Effector memory CD4-positive, alpha-beta T cell (primary cell): Measurements from ENCODE around the gene PTGDS.
A peak's percentile ranks its signal among the peaks of the same experiment; 100 is the strongest.

ENCODE experiments used
- DNase-seq, 3 donors: peaks; one replicate each; pipeline ENCODE4 v3.0.0-alpha.2; 2020
- H3K27ac ChIP-seq: 2 replicates; pipeline ENCODE4 v1.7.0; 2013; ENCODE audit warnings: mild to moderate bottlenecking, low read length, moderate library complexity; ENCODE audit not compliant: insufficient read depth, poor library complexity, severe bottlenecking
- H3K27me3 ChIP-seq: replicated peaks from 2 replicates; pipeline ENCODE4 v1.7.0; 2013; ENCODE audit warnings: mild to moderate bottlenecking, low read length; ENCODE audit not compliant: insufficient read depth, control insufficient read depth, poor library complexity, severe bottlenecking
- H3K36me3 ChIP-seq: 2 replicates; pipeline ENCODE4 v1.7.0; 2013; ENCODE audit warnings: mild to moderate bottlenecking, low read length, moderate library complexity; ENCODE audit not compliant: control insufficient read depth, insufficient read depth
- H3K4me1 ChIP-seq: 2 replicates; pipeline ENCODE4 v1.7.0; 2013; ENCODE audit warnings: low read length, mild to moderate bottlenecking; ENCODE audit not compliant: control insufficient read depth, insufficient read depth, poor library complexity, severe bottlenecking
- H3K4me3 ChIP-seq: 2 replicates; pipeline ENCODE4 v1.7.0; 2013; ENCODE audit warnings: low read length, low read depth, mild to moderate bottlenecking; ENCODE audit not compliant: insufficient read depth, poor library complexity, severe bottlenecking
- H3K9me3 ChIP-seq: 2 replicates; pipeline ENCODE4 v1.7.0; 2013; ENCODE audit warnings: mild to moderate bottlenecking, low read length, moderate library complexity; ENCODE audit not compliant: control insufficient read depth

PTGDS gene

DNA sequence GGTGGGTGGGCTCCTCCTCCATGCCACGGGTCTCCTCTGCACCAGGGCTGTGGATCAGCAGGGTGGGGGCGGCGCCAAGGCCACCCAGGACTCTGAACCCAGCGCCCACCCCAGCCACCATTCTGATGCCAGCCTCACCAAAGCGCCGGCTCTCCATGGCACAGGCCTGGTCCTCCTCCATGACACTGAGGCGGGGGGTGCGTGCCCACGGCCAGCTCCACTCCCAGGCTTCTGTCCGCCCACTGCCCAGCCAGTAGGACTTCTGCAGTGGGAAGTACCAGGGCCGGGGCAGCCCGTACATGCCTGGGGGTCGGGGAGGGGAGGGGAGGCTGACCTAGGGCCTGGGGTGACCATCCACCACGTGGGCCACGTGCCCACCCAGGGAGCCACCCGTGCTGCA, 39.1 kb downstream of the PTGDS start:
- H3K27ac ChIP-seq = no peak overlapping the region
- H3K4me3 ChIP-seq = no peak overlapping the region
- no peaks in the 10 kb centered on the region for H3K27me3 ChIP-seq
- peaks cover 56% of the 10 kb centered on the region for H3K36me3 ChIP-seq
- H3K4me1 ChIP-seq = no peaks in the 10 kb centered on the region
- no peak for DNase-seq
- no peaks in the 10 kb centered on the region for H3K9me3 ChIP-seq

DNA sequence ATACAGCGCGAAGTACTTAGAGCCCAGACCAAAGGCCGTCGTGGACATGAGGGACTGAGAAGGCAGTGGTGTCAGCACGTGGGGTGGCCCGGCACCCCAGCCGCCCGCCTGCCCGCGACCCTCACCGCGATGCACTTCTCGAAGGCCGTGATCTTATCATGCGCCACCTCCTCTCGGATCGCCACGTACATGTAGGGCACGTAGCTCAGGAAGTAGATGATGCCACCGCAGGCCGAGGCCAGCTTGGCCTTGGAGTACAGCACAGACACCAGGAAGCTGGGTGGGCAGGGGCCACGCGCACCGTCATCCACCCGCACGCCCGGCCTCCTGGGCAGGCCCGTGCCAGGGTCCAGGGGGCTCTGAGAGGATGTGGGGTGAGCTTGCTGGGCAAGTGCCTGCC, 39.8 kb downstream of the PTGDS start:
- Histone ChIP-seq H3K4me1 (no peaks in the 10 kb centered on the region), H3K36me3 (peaks cover 52% of the 10 kb centered on the region), H3K4me3 (no peak overlapping the region), H3K9me3 (no peaks in the 10 kb centered on the region), H3K27me3 (no peaks in the 10 kb centered on the region), H3K27ac (no peak overlapping the region)
- no peak for DNase-seq

DNA sequence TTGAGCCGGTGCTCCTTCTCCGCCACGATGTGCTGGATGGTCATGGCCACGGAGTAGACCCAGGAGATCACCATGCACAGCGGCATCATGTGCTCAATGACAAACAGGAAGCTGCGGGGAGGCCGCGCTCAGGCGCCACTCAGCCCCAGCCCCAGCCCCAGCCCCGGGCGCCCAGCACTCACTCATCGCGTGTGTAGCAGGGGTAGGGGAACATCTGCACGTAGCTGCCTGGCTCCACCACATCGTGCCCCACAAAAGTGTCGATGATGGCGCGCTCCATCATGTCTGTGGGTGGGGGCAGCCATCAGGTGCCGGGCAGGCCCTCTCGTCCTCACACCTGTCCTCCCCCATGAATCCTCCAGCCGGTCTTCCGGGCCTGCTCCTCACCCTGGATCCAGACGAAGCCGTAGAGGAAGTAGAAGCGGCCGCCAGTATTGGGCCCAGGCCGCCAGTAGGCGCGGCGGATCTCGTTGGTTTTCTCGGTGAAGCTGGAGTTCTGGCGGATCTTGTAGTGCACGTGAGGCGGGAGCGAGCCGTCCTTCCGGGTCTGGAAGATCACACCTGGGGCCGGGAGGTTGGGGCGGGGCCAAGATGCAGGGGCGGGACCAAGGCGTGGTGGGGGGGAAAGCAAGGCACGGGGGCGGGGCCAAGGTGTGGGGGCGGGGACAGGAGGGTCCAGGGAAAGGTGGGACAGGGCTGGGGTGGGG, 40.6 kb downstream of the PTGDS start:
- H3K36me3 ChIP-seq = peaks cover 44% of the 10 kb centered on the region
- no peak overlapping the region for H3K4me3 ChIP-seq
- H3K27ac ChIP-seq = no peak overlapping the region
- DNase-seq = no peak
- H3K4me1 ChIP-seq = no peaks in the 10 kb centered on the region
- H3K9me3 ChIP-seq = no peaks in the 10 kb centered on the region
- no peaks in the 10 kb centered on the region for H3K27me3 ChIP-seq

DNA sequence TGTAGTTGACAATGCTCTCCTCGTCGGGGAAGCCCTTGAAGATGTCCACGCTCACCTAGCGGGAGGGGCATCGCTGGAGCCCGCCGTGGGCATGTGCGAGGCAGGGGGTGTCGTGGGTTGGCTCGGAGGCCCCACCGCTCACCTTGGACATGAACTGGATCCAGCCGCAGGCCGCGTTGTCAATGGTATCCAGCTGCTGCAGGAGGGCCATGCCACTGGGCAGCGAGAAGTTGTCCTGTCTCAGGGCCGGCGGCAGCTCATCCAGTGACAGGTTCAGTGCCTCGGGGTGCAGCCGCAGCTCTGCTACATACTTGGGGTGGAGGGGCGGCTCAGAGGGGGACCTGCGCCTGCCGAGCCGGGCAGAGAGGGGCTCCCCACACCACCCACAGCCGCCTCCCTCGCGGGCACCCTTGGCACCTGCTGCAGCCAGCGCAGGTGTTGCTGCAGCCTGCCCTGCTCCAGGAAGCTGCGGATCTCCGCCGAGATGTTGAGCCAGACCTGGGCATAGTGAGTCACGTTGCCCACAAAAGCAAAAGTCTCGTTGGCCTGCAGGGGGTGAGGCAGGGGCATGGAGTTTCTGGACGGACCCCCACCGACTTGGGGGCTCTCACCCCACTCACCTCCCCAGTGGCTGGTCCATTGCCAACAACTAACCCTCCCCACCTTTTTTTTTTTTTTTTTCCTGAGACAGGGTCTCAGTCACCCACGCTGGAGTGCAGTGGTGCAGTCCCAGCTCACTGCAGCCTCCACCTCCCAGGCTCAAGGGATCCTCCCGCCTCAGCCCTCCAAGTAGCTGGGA, 41.7 kb downstream of the PTGDS start:
- H3K4me3 ChIP-seq = no peak overlapping the region
- H3K27ac ChIP-seq = no peak overlapping the region
- no peak for DNase-seq
- H3K27me3 ChIP-seq = no peaks in the 10 kb centered on the region
- peaks cover 36% of the 10 kb centered on the region for H3K36me3 ChIP-seq
- H3K9me3 ChIP-seq = no peaks in the 10 kb centered on the region
- no peaks in the 10 kb centered on the region for H3K4me1 ChIP-seq

DNA sequence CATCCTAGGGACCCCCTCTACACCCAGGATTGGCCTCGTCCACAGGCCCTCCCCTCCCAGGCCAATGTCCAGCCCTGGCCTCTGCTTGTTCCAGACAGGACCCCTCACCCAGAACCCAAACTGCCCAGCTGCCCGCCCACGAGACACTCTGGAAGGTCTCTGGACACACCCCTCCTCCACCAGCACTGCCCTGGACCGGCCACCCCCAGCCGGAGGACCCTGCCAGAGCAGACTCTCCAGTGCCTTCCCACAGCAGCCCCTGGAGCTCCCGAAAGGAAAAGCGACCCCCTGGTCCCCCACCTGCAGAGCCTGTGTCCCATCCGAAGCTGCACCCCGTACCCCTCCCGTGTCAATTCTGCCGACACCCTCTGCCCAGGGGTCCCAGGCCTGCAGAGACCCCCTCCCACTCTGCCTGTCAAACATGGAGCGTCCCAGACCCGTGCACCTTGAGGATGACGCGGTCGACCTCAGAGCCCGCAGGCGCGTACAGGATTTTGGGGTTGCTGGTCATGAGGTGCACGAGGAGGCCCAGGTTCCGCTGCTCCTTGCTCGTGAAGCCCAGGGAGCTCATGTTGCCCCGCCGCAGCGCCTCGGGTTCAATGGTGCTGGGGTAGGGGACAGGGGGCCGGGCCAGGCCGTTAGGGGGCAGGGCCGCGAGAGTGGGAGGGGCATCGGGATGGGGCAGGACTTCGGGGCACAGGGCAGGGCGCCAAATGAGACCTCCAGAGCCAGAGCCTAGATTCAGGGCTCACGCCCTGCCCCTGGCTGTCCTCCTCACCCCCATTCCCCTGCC, 42.8 kb downstream of the PTGDS start:
- no peaks in the 10 kb centered on the region for H3K9me3 ChIP-seq
- H3K4me3 ChIP-seq = no peak overlapping the region
- peaks cover 3% of the 10 kb centered on the region for H3K4me1 ChIP-seq
- DNase-seq = no peak
- no peaks in the 10 kb centered on the region for H3K27me3 ChIP-seq
- H3K36me3 ChIP-seq = peaks cover 25% of the 10 kb centered on the region
- H3K27ac ChIP-seq = no peak overlapping the region

DNA sequence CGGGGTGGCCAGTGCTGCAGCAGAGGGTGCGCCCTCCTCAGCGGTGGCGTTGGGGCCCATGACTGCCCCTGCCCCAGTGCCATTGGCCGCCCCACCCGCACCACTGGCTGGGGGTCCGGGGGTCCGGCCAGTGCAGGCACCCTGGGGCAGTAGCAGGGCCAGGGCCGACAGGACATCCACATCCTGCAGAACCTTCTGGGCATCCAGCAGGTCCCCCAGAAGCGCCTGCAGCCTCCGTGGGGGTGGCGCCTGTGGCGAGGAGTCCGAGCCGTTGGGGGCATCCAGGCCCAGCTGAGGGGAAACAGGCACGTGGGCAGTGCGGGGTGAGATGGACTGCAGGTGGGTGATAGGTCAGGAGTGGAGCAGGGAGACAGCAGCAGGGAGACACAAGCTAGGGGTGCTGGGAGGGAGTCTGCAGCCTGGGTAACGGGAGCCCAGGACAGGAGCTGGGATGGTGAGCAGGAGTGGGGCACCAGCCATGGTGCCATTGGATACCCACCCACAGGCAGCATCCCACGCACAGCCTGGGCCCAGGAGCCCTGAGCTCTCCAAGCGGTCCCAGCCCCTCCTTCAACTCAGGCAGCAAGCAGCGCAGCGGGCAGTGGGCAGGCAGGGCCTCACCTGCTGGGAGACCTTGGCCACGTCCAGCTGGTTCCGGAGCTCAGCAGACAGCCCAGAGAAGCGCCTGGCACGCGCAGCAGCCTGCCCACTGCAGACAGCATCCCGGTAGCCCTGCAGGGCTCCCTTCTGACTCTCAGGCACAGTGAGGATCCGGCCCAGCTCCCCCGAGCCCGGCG, 43.7 kb downstream of the PTGDS start:
- Histone ChIP-seq H3K36me3 (peaks cover 19% of the 10 kb centered on the region), H3K27ac (no peak overlapping the region), H3K4me1 (peaks cover 6% of the 10 kb centered on the region), H3K27me3 (no peaks in the 10 kb centered on the region), H3K4me3 (no peak overlapping the region), H3K9me3 (no peaks in the 10 kb centered on the region)
- DNase-seq = no peak

- Histone ChIP-seq H3K4me1 (peaks cover 6% of the 10 kb centered on the region), H3K36me3 (peaks cover 13% of the 10 kb centered on the region), H3K27me3 (no peaks in the 10 kb centered on the region), H3K4me3 (no peak overlapping the region), H3K9me3 (no peaks in the 10 kb centered on the region), H3K27ac (peak overlapping the region; percentile 37)
- DNase-seq = no peak
These were observed 44.3 kb downstream of the PTGDS start for GRCh38 chr9:137021568-137021978.

DNA sequence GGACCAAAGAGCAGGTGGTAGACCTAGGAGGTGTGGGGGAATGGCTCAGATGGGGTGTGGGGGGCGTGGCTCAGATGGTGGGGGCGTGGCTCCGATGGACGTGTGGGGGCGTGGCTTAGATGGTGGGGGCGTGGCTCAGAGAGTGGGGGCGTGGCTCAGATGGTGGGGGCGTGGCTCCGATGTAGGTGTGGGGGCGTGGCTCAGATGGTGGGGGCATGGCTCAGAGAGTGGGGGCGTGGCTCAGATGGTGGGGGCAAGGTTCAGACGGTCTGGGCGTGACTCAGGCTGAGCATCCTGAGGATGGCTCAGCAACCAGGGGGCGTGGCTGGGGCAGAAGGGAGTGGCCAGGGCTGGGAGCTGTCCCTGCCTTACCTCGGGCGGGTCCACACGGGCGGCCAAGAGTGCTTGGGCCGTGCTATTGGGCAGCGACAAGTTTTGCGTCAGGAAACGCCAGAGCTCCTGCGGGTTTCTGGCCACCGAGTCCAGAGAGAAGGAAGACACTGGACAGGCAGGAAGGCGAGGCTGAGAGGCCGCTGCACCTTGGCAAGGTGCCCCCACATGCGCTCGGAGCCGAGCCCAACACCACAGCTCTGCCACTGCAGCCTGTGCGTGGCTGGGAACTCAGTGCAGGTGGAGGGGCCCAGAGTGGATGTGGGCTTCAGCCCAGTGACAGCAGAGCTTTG, 44.8 kb downstream of the PTGDS start:
- Histone ChIP-seq H3K27ac (peak overlapping the region; percentile 37), H3K4me3 (no peak overlapping the region), H3K9me3 (no peaks in the 10 kb centered on the region), H3K36me3 (peaks cover 7% of the 10 kb centered on the region), H3K4me1 (peaks cover 12% of the 10 kb centered on the region), H3K27me3 (no peaks in the 10 kb centered on the region)
- DNase-seq = peak; percentile 56 to 77 (median 68)

GRCh38 chr9:137022662-137023008, 45.3 kb downstream of the PTGDS start:
- Histone ChIP-seq H3K9me3 (no peaks in the 10 kb centered on the region), H3K4me3 (no peak overlapping the region), H3K27me3 (no peaks in the 10 kb centered on the region), H3K4me1 (peaks cover 17% of the 10 kb centered on the region), H3K27ac (no peak overlapping the region), H3K36me3 (peaks cover 3% of the 10 kb centered on the region)
- no peak for DNase-seq
